Testis (tissue), 3 donors: Measurements from ENCODE around the gene TMEM184A. TPM values are rescaled to one million over a fixed set of nuclear protein-coding genes. Genes with fewer than 3 reads are reported as not detected.
"Not testable (repeated sequence)": the region's sequence is repeated elsewhere in the genome, so short reads cannot be mapped to it uniquely, and the experiment has no call there.

Source experiments
- DNase-seq: peaks from one replicate; pipeline ENCODE4 v3.0.0-alpha.2; 2019
- H3K27ac ChIP-seq, 2 donors: fragments of 200-600 bp; sonication (generic); one replicate each; pipeline ENCODE4 v1.5.1; 2019
- H3K27me3 ChIP-seq: fragments of 200-600 bp; sonication (generic); one replicate; pipeline ENCODE4 v1.5.1; 2019
- H3K36me3 ChIP-seq: fragments of 200-600 bp; sonication (generic); one replicate; pipeline ENCODE4 v1.5.1; 2017; ENCODE audit warnings: low read depth; ENCODE audit errors: missing control alignments
- H3K4me1 ChIP-seq: fragments of 200-600 bp; sonication (generic); one replicate; pipeline ENCODE4 v1.5.1; 2019
- H3K4me3 ChIP-seq, 2 donors: fragments of 200-600 bp; sonication (generic); one replicate each; pipeline ENCODE4 v1.5.1; 2017 to 2019
- H3K9me3 ChIP-seq: fragments of 200-600 bp; sonication (generic); one replicate; pipeline ENCODE4 v1.5.1; 2017
- POLR2A ChIP-seq: fragments of 450-650 bp; IDR thresholded peaks from one replicate; pipeline ENCODE4 v1.6.1; 2017; ENCODE audit warnings: antibody characterized with exemption, mild to moderate bottlenecking, moderate library complexity
- WGBS, 2 donors: methylation state at CpG; one replicate each; pipeline ENCODE4 v1.1.5; 2018; 5-methylcytosine and 5-hydroxymethylcytosine counted together
- intact Hi-C: fragments of 100-400 bp; cut with DNase I; formaldehyde crosslinking; loops from one replicate; pipeline ENCODE4 v1.15.1; 2023; ENCODE audit warnings: low total_unique reads
- polyA plus RNA-seq: library from polyadenylated mRNA; stranded (reverse); fragments of 350-450 nt; fragmentation: Illumina TruSeq; extraction: RNeasy Lipid Tissue Mini Kit (QIAGEN cat#74804); gene quantifications from one replicate; pipeline ENCODE4 v1.2.3, GENCODE V29; 2014; ENCODE audit warnings: low read depth, low replicate concordance; ENCODE audit not compliant: insufficient read depth
- total RNA-seq, 2 donors: library from RNA; depleted of rRNA; stranded (reverse); fragments of >200 nt; gene quantifications; one replicate each; pipeline ENCODE4 v1.2.3, GENCODE V29; 2016
- TF ChIP-seq, protein P1 (sequence below), 3 experiments: fragments of 450-650 bp in 2 of 3; fragments of 200-600 bp in 1 of 3; sonication (generic) in 1 of 3; IDR thresholded peaks; one replicate each; pipeline ENCODE4 v1.5.1; 2016 to 2019; ENCODE audit warnings: antibody characterized with exemption in 3 of 3, mild to moderate bottlenecking in 2 of 3, moderate library complexity in 1 of 3

Gene TMEM184A
- total and polyA plus RNA-seq, 3 donors from 2014 or later, result 7.1 to 20.9 (median 18.7) TPM

DNA sequence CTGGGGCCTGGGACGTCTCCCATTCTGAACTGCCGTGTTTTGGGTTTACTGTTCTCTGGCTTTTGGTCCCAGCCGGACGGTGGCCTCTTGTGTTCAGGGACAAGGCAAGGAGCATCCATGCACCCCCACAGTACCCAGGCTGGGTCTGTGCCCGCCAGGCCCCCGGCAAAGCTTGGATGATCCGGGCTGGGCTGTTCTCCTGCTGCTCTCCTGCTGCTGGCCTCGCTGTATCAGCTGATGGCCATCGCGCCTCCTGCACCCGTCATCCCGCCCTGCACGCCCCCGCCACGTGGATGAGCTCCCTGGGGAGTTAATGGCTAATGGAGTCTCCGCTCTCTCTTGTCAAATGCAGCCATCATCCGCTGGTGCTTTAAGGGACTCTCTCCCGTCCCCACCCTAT, 28.7 kb upstream of the TMEM184A start:
- no peak for DNase-seq
- Histone ChIP-seq H3K4me3 (no peak overlapping the region), H3K27ac (no peak overlapping the region), H3K27me3 (no peaks in the 10 kb centered on the region), H3K36me3 (no peaks in the 10 kb centered on the region), H3K4me1 (no peaks in the 10 kb centered on the region), H3K9me3 (no peaks in the 10 kb centered on the region)
- 84 to 91% methylated on average over 13 to 18 of the region's 18 CpGs for WGBS, 2 donors
- TF ChIP-seq, protein P1, sequence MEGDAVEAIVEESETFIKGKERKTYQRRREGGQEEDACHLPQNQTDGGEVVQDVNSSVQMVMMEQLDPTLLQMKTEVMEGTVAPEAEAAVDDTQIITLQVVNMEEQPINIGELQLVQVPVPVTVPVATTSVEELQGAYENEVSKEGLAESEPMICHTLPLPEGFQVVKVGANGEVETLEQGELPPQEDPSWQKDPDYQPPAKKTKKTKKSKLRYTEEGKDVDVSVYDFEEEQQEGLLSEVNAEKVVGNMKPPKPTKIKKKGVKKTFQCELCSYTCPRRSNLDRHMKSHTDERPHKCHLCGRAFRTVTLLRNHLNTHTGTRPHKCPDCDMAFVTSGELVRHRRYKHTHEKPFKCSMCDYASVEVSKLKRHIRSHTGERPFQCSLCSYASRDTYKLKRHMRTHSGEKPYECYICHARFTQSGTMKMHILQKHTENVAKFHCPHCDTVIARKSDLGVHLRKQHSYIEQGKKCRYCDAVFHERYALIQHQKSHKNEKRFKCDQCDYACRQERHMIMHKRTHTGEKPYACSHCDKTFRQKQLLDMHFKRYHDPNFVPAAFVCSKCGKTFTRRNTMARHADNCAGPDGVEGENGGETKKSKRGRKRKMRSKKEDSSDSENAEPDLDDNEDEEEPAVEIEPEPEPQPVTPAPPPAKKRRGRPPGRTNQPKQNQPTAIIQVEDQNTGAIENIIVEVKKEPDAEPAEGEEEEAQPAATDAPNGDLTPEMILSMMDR (IDR thresholded peaks at IDR 0.05), result no peak
- no peak for TF ChIP-seq POLR2A
- intact Hi-C loops, result no loop called here

DNA sequence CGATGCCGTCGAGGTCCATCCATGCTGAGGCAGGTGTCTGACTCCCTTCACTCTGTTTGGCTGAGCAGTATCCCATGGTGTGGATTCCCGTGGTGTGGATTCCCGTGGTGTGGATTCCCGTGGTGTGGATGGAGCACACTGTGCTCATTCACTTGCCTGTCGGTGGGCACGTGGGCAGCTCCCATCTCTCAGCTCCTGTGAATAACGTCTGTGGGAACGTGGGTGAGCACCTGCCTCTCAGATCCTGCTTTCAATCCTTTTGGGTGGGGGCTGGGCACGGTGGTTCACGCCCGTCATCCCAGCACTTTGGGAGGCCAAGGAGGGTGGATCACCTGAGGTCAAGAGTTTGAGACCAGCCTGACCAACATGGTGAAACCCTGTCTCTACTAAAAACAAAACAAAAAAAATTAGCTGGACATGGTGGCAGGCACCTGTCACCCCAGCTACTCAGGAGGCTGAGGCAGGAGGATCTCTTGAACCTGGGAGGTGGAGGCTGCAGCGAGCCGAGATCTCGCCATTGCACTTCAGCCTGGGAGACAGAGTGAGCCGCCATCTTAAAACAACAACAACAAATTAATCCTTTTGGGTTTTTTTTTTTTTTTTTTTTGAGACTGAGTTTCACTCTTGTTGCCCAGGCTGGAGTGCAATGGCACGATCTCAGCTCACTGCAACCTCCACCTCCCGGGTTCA, 27.4 kb upstream of the TMEM184A start:
- H3K27me3 ChIP-seq, H3K9me3 ChIP-seq, DNase-seq, H3K36me3 ChIP-seq, intact Hi-C loops, H3K27ac ChIP-seq, H3K4me3 ChIP-seq, H3K4me1 ChIP-seq: not testable (repeated sequence)
- 82 to 87% methylated on average over 19 of the region's 19 CpGs for WGBS, 2 donors

DNA sequence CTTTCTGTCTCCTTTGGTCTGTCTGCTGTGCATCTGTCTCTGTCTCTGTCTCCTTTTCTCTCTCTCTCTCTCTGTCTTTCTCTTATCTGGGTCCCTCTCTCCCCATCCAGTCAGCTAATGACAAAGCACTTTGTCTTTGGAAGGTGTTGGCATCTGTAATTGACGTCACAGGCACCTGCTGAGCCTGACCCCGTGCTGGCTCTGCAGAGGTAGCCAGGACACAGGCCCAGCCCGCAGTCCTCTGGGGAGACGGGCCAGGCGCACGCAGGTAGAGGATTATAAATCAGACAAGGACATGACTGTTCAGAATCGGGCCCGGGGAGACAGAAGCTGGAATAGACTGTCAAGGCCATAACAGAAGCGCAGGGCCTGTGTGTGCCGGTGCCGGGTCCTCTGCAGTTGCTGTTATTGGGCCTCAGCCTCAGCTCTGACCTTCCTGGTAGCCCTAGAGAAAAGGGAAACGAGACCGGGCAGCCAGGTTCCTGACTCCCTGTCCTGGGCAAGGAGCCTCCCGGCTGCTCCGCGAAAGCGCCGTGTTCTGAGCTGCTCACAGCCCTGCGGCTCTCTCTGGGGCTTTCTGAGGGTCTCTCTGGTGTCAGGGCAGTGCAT, 24.5 kb upstream of the TMEM184A start:
- Histone ChIP-seq H3K4me1 (peaks cover 5% of the 10 kb centered on the region), H3K4me3 (no peak overlapping the region), H3K36me3 (no peaks in the 10 kb centered on the region), H3K27me3 (no peaks in the 10 kb centered on the region), H3K27ac (no peak overlapping the region), H3K9me3 (no peaks in the 10 kb centered on the region)
- intact Hi-C loops, result no loop called here
- no peak for TF ChIP-seq POLR2A
- TF ChIP-seq, protein P1 (IDR thresholded peaks at IDR 0.05), result no peak
- DNase-seq, result no peak
- WGBS, 2 donors, result 83 to 84% methylated on average over 17 to 19 of the region's 19 CpGs

DNA sequence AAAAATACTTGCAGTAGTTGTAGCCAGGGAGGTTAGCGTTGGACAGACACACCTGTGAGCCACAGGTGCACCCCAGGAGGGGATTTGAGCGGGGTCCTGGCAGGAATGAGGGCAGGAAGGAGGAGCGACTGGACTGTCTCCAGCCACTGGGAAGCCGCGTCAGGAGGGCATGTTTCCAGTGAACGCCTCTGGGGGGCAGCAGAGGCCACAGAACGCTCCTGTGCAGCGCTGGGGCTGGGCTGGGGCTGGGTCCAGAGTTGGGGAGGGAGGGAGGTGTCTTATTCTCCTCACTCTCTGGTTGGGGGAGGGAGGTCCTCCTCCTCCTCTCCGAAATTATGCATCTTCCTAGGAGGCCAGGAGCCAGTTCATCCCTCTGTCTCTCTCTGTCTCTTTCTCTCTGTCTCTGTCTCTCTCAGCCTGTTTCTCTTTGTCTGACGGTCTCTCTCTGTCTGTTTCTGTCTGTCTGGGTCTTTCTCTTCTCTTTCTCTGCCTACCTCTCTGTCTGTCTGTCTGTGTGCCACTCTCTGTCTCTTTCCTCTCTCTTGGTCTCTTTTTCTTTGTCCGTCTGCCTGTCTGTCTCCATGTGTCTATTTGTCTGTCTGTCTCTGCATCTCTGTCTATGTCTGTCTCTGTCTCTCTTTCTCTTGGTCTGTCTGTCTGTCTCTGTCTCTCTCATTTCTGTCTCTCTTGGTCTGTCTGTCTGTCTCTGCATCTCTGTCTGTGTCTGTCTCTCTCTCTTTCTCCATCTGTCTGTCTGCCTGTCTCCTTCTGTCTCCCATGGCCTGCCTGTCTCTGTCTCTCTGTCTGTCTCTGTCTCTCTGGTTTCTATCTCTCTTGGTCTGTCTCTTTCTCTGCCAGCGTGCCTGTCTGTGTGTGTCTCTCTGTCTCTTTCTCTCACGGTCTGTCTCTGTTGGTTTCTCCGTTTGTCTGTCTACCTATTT, 23.7 kb upstream of the TMEM184A start:
- Histone ChIP-seq H3K9me3 (no peaks in the 10 kb centered on the region), H3K27me3 (no peaks in the 10 kb centered on the region), H3K27ac (no peak overlapping the region), H3K4me1 (peaks cover 5% of the 10 kb centered on the region), H3K4me3 (no peak overlapping the region), H3K36me3 (no peaks in the 10 kb centered on the region)
- TF ChIP-seq, protein P1 (IDR thresholded peaks at IDR 0.05), result peak in 2 of 3 experiments; percentile 50 to 68
- no peak for TF ChIP-seq POLR2A
- WGBS, 2 donors, result 35 to 38% methylated on average over 11 to 13 of the region's 14 CpGs
- intact Hi-C loops, result loop anchor here (10.0 kb wide), 1 partner anchor 635 kb away; no protein-coding TSS in a partner anchor
- DNase-seq, result peak; percentile 79

DNA sequence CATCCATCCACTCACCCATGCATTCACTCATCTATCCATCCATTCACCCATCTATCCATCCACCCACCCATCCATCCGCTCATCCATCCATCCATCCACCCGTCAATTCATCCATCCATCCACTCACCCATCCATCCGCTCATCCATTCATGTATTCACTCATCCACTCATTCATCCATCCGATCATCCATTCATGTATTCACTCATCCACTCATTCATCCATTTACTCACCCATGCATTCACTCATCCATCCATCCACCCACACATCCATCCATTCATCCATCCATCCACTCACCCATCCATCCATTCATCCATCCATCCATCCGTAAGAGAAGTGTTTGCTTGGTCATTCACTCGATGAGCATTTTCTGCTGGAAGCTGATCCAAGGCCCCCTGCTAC, 22.5 kb upstream of the TMEM184A start:
- intact Hi-C loops, result loop anchor here (10.0 kb wide), 1 partner anchor 636 kb away; no protein-coding TSS in a partner anchor
- Histone ChIP-seq H3K36me3 (no peaks in the 10 kb centered on the region), H3K9me3 (no peaks in the 10 kb centered on the region), H3K4me3 (no peak overlapping the region), H3K27me3 (no peaks in the 10 kb centered on the region), H3K27ac (no peak overlapping the region), H3K4me1 (peaks cover 5% of the 10 kb centered on the region)
- no peak for DNase-seq
- TF ChIP-seq, protein P1 (IDR thresholded peaks at IDR 0.05), result no peak
- TF ChIP-seq POLR2A, result no peak
- 90 to 94% methylated on average over 6 of the region's 6 CpGs for WGBS, 2 donors
